HG03095 (cell line): Measurements from ENCODE around the gene ACVR2B.
"Not testable (repeated sequence)": the region's sequence is repeated elsewhere in the genome, so short reads cannot be mapped to it uniquely, and the experiment has no call there.

Experiments used
- ATAC-seq: cut with Tn5 transposase; IDR thresholded peaks from one replicate; pipeline ENCODE4 v1.9.1; 2021; ENCODE audit warnings: moderate library complexity; ENCODE audit not compliant: unreplicated experiment

ACVR2B gene

GRCh38 chr3:38453075-38453912 lies at the start of gene ACVR2B:
TSS of gene ACVR2B (plus strand) at chr3:38453890. CDS start at chr3:38454323, 433 bp downstream.
- peak; percentile 50 for ATAC-seq

- no peak for ATAC-seq
These were observed 49.4 kb upstream of the ACVR2B start for GRCh38 chr3:38404286-38404685.

- no peak for ATAC-seq
These were observed 42.1 kb upstream of the ACVR2B start for GRCh38 chr3:38411591-38411990.

- not testable (repeated sequence) for ATAC-seq
These were observed 32.9 kb upstream of the ACVR2B start for GRCh38 chr3:38420758-38421157.

- ATAC-seq = no peak
These were observed 31.9 kb upstream of the ACVR2B start for GRCh38 chr3:38421679-38422336.

GRCh38 chr3:38426798-38427426 lies 26.8 kb upstream of the ACVR2B start:
- not testable (repeated sequence) for ATAC-seq

- ATAC-seq = not testable (repeated sequence)
These were observed 20.6 kb upstream of the ACVR2B start for GRCh38 chr3:38432871-38433658.

GRCh38 chr3:38433661-38434060 lies 20.0 kb upstream of the ACVR2B start:
- not testable (repeated sequence) for ATAC-seq

- not testable (repeated sequence) for ATAC-seq
These were observed 15.1 kb upstream of the ACVR2B start for GRCh38 chr3:38438436-38439069.

GRCh38 chr3:38443205-38443604 lies 10.5 kb upstream of the ACVR2B start:
- ATAC-seq = not testable (repeated sequence)

GRCh38 chr3:38446085-38446686 lies 7.5 kb upstream of the ACVR2B start:
- no peak for ATAC-seq

- ATAC-seq = no peak
These were observed 6.9 kb upstream of the ACVR2B start for GRCh38 chr3:38446812-38447211.

GRCh38 chr3:38450853-38451252 lies 2.8 kb upstream of the ACVR2B start:
- no peak for ATAC-seq

GRCh38 chr3:38453913-38454177 lies 155 bp downstream of the ACVR2B start:
- ATAC-seq = peak; percentile 5

GRCh38 chr3:38454178-38454883 lies 641 bp downstream of the ACVR2B start:
- peak; percentile 30 for ATAC-seq

GRCh38 chr3:38454884-38455638 lies 1.4 kb downstream of the ACVR2B start:
- ATAC-seq = no peak

GRCh38 chr3:38455639-38456430 lies 2.1 kb downstream of the ACVR2B start:
- no peak for ATAC-seq
